B cell (primary cell): ENCODE data around the gene LRCOL1.

ENCODE experiments used
- CTCF ChIP-seq: fragments of 200-600 bp; IDR thresholded peaks from one replicate; pipeline ENCODE4 v1.8.0; 2022; ENCODE audit warnings: antibody characterized with exemption, mild to moderate bottlenecking
- EZH2 ChIP-seq: IDR thresholded peaks from 2 replicates; pipeline ENCODE4 v1.6.1; 2012; ENCODE audit warnings: borderline replicate concordance, low read depth, mild to moderate bottlenecking, moderate library complexity, low read length; ENCODE audit not compliant: insufficient read depth, poor library complexity, severe bottlenecking

GRCh38 chr12:132630672-132631071, 20.3 kb upstream of the LRCOL1 start:
- TF ChIP-seq CTCF (no peak), EZH2 (no peak)
